ENCODE measurements around the gene MYO18A.

The MYO18A gene

GRCh38 chr17:29168079-29168758 lies 12.0 kb downstream of the MYO18A start:
- DNase-seq (ENCODE audit: low read depth in 2 of 2) = no peak

- no peak for DNase-seq (ENCODE audit: low read depth in 2 of 2)
Measured at GRCh38 chr17:29167393-29168078, 12.7 kb downstream of the MYO18A start.

- no peak for DNase-seq (ENCODE audit: low read depth in 2 of 2)
Measured at GRCh38 chr17:29166507-29166887, 13.7 kb downstream of the MYO18A start.

GRCh38 chr17:29165800-29166506 lies 14.2 kb downstream of the MYO18A start:
- no peak for DNase-seq (ENCODE audit: low read depth in 2 of 2)

GRCh38 chr17:29165261-29165660 lies 14.9 kb downstream of the MYO18A start:
- no peak for DNase-seq (ENCODE audit: low read depth in 2 of 2)

GRCh38 chr17:29163563-29163962 lies 16.6 kb downstream of the MYO18A start:
- DNase-seq (ENCODE audit: low read depth in 2 of 2) = no peak

- no peak for DNase-seq (ENCODE audit: low read depth in 2 of 2)
Measured at GRCh38 chr17:29162909-29163341, 17.3 kb downstream of the MYO18A start.

- DNase-seq (ENCODE audit: low read depth in 2 of 2) = no peak
Measured at GRCh38 chr17:29162082-29162908, 17.9 kb downstream of the MYO18A start.

- no peak for DNase-seq (ENCODE audit: low read depth in 2 of 2)
Measured at GRCh38 chr17:29160253-29160652, 19.9 kb downstream of the MYO18A start.

GRCh38 chr17:29159306-29159860 lies 20.8 kb downstream of the MYO18A start:
- no peak for DNase-seq (ENCODE audit: low read depth in 2 of 2)

GRCh38 chr17:29158488-29159275 lies 21.5 kb downstream of the MYO18A start:
- DNase-seq (ENCODE audit: low read depth in 2 of 2) = no peak

GRCh38 chr17:29158096-29158487 lies 22.1 kb downstream of the MYO18A start:
- DNase-seq (ENCODE audit: low read depth in 2 of 2) = no peak

GRCh38 chr17:29157310-29157709 lies 22.9 kb downstream of the MYO18A start:
- no peak for DNase-seq (ENCODE audit: low read depth in 2 of 2)

- no peak for DNase-seq (ENCODE audit: low read depth in 2 of 2)
Measured at GRCh38 chr17:29156781-29157180, 23.4 kb downstream of the MYO18A start.

- no peak for DNase-seq (ENCODE audit: low read depth in 2 of 2)
Measured at GRCh38 chr17:29155966-29156338, 24.2 kb downstream of the MYO18A start.

- peak in 1 of 2 donors; percentile 49 for DNase-seq (ENCODE audit: low read depth in 2 of 2)
Measured at GRCh38 chr17:29155227-29155965, 24.8 kb downstream of the MYO18A start.

GRCh38 chr17:29154516-29155226 lies 25.5 kb downstream of the MYO18A start:
- DNase-seq (ENCODE audit: low read depth in 2 of 2) = no peak

GRCh38 chr17:29151567-29151966 lies 28.6 kb downstream of the MYO18A start:
- DNase-seq (ENCODE audit: low read depth in 2 of 2) = no peak

- DNase-seq (ENCODE audit: low read depth in 2 of 2) = no peak
Measured at GRCh38 chr17:29150161-29150560, 30.0 kb downstream of the MYO18A start.
